Epithelial cell of esophagus (primary cell): ENCODE results near the gene POPDC2.

Experiments
- DNase-seq: peaks from one replicate; pipeline ENCODE4 v3.0.0; 2010; ENCODE audit warnings: low read depth
- H3K4me3 ChIP-seq: 2 replicates; pipeline ENCODE4 v1.5.1; 2011; ENCODE audit warnings: mild to moderate bottlenecking, low read length, control low read depth
- CTCF ChIP-seq: IDR thresholded peaks from 2 replicates; pipeline ENCODE4 v1.5.1; 2011; ENCODE audit warnings: low read depth, mild to moderate bottlenecking, low read length, control low read depth, inconsistent platforms; ENCODE audit not compliant: insufficient read depth; ENCODE audit errors: missing control alignments

Gene POPDC2

GRCh38 chr3:119619094-119619493 is 41.3 kb downstream of the POPDC2 start:
- TF ChIP-seq CTCF: no peak
- DNase-seq: peak; percentile 27
- H3K4me3 ChIP-seq: no peak overlapping the region

DNA sequence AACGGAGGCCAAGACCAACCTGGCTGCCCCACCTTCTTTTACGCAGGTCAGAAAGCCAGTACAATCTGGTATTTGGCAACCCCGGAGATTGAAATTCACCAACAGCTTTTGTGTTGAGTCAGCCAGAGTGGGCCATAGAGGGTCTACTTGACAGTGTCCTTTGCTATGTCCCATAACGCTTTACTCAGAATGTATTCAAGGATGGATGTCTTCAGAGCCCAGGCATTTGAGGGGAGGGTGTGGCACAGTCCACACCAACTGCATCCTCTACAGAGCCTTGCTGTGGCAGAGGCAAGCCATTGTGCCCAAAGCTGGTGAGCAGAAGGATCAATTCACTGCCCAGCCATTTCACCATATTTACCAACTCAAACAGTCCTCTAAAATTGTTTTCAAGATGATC is 44.3 kb downstream of the POPDC2 start:
- no peak for DNase-seq
- no peak for TF ChIP-seq CTCF
- no peak overlapping the region for H3K4me3 ChIP-seq

DNA sequence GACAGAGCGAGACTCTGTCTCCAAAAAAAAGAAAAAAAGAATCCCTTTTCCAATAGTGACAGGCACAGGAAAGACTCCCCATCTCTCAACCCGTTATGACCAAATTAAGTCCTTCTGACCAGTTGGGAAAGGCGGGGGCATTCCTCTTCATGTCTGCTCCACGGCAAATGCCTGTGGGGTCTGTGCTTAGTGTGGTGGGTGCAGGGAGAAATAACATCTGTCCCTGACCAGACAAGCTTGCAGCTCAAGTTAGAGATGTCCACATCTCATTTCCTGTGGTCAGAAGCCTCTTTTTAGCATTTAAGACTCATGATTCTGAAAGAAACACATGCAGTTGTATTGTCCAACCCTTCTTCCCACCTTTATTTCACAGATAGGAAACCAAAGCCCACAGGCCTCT is 46.5 kb downstream of the POPDC2 start:
- no peak for DNase-seq
- no peak for TF ChIP-seq CTCF
- H3K4me3 ChIP-seq: no peak overlapping the region

DNA sequence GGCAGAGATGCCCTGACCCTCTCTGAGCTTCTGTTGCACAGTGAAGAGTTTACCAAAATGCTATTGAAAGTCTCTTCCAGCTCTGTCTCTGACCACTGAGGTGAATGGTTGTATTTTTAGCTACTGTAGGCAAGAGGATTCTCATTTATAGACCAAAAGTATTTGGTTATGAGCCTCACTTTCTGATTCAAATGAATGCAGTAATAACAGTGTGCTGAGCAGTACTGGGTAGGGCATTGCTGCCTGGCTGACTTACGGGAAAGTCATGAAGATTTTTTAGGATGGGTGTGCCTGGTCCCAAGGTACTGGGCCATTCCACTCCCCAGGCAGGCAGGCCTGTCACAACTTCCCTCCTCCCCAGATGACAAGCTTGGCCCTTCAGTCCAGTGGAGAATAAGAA is 47.2 kb downstream of the POPDC2 start:
- no peak for DNase-seq
- no peak for TF ChIP-seq CTCF
- H3K4me3 ChIP-seq: no peak overlapping the region

DNA sequence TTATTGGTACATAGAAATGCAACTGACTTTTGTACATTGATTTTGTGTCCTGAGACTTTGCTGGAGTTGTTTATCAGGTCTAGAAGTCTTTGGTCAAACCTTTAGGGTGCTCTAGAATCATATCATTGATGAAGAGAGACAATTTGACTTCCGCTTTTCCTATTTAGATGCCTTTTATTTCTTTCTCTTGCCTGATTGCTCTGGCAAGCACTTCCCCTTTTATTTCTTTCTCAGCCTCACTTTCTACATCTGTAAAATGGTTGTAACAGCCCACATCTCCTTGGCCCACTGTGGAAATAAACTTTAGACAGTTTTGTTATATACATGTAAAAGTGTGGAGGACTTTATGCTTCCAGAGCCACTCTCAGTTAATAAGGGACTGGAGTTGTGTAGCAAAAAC is 48.7 kb downstream of the POPDC2 start:
- no peak for DNase-seq
- no peak overlapping the region for H3K4me3 ChIP-seq
- no peak for TF ChIP-seq CTCF

- H3K4me3 ChIP-seq: no peak overlapping the region
- no peak for DNase-seq
- TF ChIP-seq CTCF: no peak
These were observed 51.1 kb downstream of the POPDC2 start for GRCh38 chr3:119609301-119609700.

- DNase-seq: no peak
- no peak overlapping the region for H3K4me3 ChIP-seq
- TF ChIP-seq CTCF: no peak
These were observed 51.9 kb downstream of the POPDC2 start for GRCh38 chr3:119608405-119609000.
